Neutrophil (primary cell): Measurements from ENCODE around the gene GRIK2.

Source experiments
- H3K27ac ChIP-seq: fragments of 200-600 bp; sonication (generic); 2 replicates; pipeline ENCODE4 v1.5.1; 2016; ENCODE audit warnings: mild to moderate bottlenecking, moderate library complexity
- H3K27me3 ChIP-seq: fragments of 200-600 bp; sonication (generic); 2 replicates; pipeline ENCODE4 v1.6.0; 2016; ENCODE audit warnings: mild to moderate bottlenecking
- H3K36me3 ChIP-seq: fragments of 200-600 bp; sonication (generic); 2 replicates; pipeline ENCODE4 v1.5.1; 2017
- H3K4me1 ChIP-seq, 2 experiments: fragments of 200-600 bp in 1 of 2; sonication (generic) in 1 of 2; 1 replicate in 1 of 2; 2 replicates in 1 of 2; pipeline versions ENCODE4 v1.5.1 to v1.6.1; 2013 to 2016; ENCODE audit warnings: low read depth in 1 of 2, low read length in 1 of 2, mild to moderate bottlenecking in 1 of 2, moderate library complexity in 1 of 2; ENCODE audit not compliant: control insufficient read depth in 1 of 2, insufficient read depth in 1 of 2
- H3K4me3 ChIP-seq, 2 experiments: fragments of 200-600 bp in 1 of 2; sonication (generic) in 1 of 2; 1 replicate in 1 of 2; 2 replicates in 1 of 2; pipeline ENCODE4 v1.5.1; 2013 to 2016; ENCODE audit warnings: low read depth in 1 of 2, low read length in 1 of 2, mild to moderate bottlenecking in 1 of 2, moderate library complexity in 1 of 2
- H3K9me3 ChIP-seq: fragments of 200-600 bp; sonication (generic); 2 replicates; pipeline ENCODE4 v1.5.1; 2016
- TF ChIP-seq, protein P1 (sequence below): fragments of 200-600 bp; sonication (generic); IDR thresholded peaks from 2 replicates; pipeline ENCODE4 v1.5.1; 2016; ENCODE audit warnings: antibody characterized with exemption

The GRIK2 gene

DNA sequence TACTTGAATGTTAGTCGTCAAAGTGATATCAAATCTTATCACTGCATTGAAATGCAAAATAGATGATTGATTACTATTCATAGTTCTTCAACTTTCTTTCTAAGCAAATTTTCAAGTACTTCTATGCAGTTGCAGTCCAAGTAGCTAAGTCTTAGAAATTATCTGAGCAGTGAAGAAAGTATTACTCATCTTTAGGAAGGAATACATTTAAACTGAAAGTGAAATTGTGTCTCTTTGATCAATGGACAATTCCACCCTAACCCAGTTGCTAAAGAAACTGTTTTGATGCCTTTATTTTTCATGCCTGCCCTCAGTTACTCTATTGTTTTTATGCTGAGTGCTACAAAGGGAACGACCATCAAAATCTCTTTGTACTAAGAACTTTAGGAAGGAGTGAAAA is 337.4 kb downstream of the GRIK2 start:
- H3K4me3 ChIP-seq, result no peak overlapping the region
- no peaks in the 10 kb centered on the region for H3K27me3 ChIP-seq
- TF ChIP-seq, protein P1, sequence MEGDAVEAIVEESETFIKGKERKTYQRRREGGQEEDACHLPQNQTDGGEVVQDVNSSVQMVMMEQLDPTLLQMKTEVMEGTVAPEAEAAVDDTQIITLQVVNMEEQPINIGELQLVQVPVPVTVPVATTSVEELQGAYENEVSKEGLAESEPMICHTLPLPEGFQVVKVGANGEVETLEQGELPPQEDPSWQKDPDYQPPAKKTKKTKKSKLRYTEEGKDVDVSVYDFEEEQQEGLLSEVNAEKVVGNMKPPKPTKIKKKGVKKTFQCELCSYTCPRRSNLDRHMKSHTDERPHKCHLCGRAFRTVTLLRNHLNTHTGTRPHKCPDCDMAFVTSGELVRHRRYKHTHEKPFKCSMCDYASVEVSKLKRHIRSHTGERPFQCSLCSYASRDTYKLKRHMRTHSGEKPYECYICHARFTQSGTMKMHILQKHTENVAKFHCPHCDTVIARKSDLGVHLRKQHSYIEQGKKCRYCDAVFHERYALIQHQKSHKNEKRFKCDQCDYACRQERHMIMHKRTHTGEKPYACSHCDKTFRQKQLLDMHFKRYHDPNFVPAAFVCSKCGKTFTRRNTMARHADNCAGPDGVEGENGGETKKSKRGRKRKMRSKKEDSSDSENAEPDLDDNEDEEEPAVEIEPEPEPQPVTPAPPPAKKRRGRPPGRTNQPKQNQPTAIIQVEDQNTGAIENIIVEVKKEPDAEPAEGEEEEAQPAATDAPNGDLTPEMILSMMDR, result no peak
- no peak overlapping the region for H3K27ac ChIP-seq
- H3K4me1 ChIP-seq, result no peaks in the 10 kb centered on the region
- H3K9me3 ChIP-seq, result no peaks in the 10 kb centered on the region
- H3K36me3 ChIP-seq, result no peaks in the 10 kb centered on the region

GRCh38 chr6:101733899-101734298 is 340.4 kb downstream of the GRIK2 start:
- no peaks in the 10 kb centered on the region for H3K27me3 ChIP-seq
- no peaks in the 10 kb centered on the region for H3K4me1 ChIP-seq
- TF ChIP-seq, protein P1, result no peak
- H3K4me3 ChIP-seq, result no peak overlapping the region
- no peak overlapping the region for H3K27ac ChIP-seq
- H3K36me3 ChIP-seq, result no peaks in the 10 kb centered on the region
- H3K9me3 ChIP-seq, result no peaks in the 10 kb centered on the region

- Histone ChIP-seq H3K4me3 (no peak overlapping the region), H3K4me1 (no peaks in the 10 kb centered on the region), H3K27me3 (no peaks in the 10 kb centered on the region), H3K36me3 (no peaks in the 10 kb centered on the region), H3K27ac (no peak overlapping the region), H3K9me3 (no peaks in the 10 kb centered on the region)
- TF ChIP-seq, protein P1, result no peak
Observed at GRCh38 chr6:101738481-101738880, 345.0 kb downstream of the GRIK2 start.

DNA sequence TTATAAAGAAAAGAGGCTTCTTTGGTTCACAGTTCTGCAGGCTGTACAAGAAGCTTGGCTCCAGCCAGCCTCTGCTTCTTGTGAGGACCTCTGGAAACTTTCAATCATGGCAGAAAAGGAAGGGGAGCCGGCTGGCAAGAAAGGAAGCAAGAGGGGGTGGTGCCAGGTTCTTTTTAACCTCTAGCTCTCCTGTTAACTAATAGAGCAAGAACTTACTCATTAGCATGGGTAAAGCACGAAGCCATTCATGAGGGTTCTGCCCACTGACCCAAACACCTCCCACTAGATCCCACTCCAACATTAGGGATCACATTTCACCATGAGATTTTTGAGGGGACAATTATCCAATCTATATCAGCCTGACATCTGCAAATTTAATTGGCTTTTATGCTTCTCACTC is 347.1 kb downstream of the GRIK2 start:
- Histone ChIP-seq H3K4me1 (no peaks in the 10 kb centered on the region), H3K4me3 (no peak overlapping the region), H3K27ac (no peak overlapping the region), H3K27me3 (no peaks in the 10 kb centered on the region), H3K36me3 (no peaks in the 10 kb centered on the region), H3K9me3 (no peaks in the 10 kb centered on the region)
- TF ChIP-seq, protein P1, result no peak

GRCh38 chr6:101741474-101742171 is 348.1 kb downstream of the GRIK2 start:
- Histone ChIP-seq H3K4me1 (no peaks in the 10 kb centered on the region), H3K27ac (no peak overlapping the region), H3K9me3 (no peaks in the 10 kb centered on the region), H3K4me3 (no peak overlapping the region), H3K36me3 (no peaks in the 10 kb centered on the region), H3K27me3 (no peaks in the 10 kb centered on the region)
- TF ChIP-seq, protein P1, result no peak
